Panc1 (cell line): ENCODE results near the gene FOXP4. TPM values are rescaled to one million over a fixed set of nuclear protein-coding genes. Genes with fewer than 3 reads are reported as not detected.

Source experiments
- ATAC-seq: fragments of 200-7000 bp; cut with Tn5 transposase; 2 replicates; pipeline ENCODE4 v1.9.1; 2020; ENCODE audit warnings: mild to moderate bottlenecking, moderate library complexity
- BruUV-seq: library from RNA; stranded (reverse); fragments of 400-500 nt; replicated peaks from 2 replicates; lab custom pipeline; 2021; lab: Mats Ljungman, UMichigan
- CTCF ChIA-PET: fragments of 300-600 bp; sonication (Branson Sonifier 250); formaldehyde crosslinking; loops from one replicate; lab custom pipeline; 2022; ENCODE audit warnings: antibody characterized with exemption; lab: Charles Lee
- POLR2A ChIA-PET: fragments of 300-600 bp; sonication (Branson Sonifier 250); formaldehyde crosslinking; loops from one replicate; lab custom pipeline; 2022; ENCODE audit warnings: antibody characterized with exemption; lab: Charles Lee
- DNase-seq: peaks from one replicate; pipeline ENCODE4 v3.0.0-alpha.2; 2010; ENCODE audit warnings: low read depth, low spot score
- H3K27ac ChIP-seq: 2 replicates; pipeline ENCODE4 v1.5.1; 2011; ENCODE audit warnings: mild to moderate bottlenecking, low read length, inconsistent platforms
- H3K27me3 ChIP-seq: fragments of 200-500 bp; sonication (Bioruptor generic); 2 replicates; pipeline ENCODE4 v1.6.0; 2014; ENCODE audit warnings: low read length, inconsistent platforms; ENCODE audit not compliant: control insufficient read depth, insufficient read depth
- H3K36me3 ChIP-seq: fragments of 200-500 bp; sonication (Bioruptor generic); 2 replicates; pipeline ENCODE4 v1.5.1; 2014; ENCODE audit warnings: inconsistent platforms, mild to moderate bottlenecking, low read length, moderate library complexity; ENCODE audit not compliant: control insufficient read depth, insufficient read depth
- H3K4me1 ChIP-seq: 2 replicates; pipeline ENCODE4 v1.5.1; 2011; ENCODE audit warnings: inconsistent platforms, mild to moderate bottlenecking, low read length, moderate library complexity; ENCODE audit not compliant: control insufficient read depth, insufficient read depth
- H3K4me3 ChIP-seq, 2 experiments: 2 replicates each; pipeline ENCODE4 v1.5.1; 2011 to 2012; ENCODE audit warnings: low read depth in 2 of 2, low read length in 2 of 2, mild to moderate bottlenecking in 2 of 2, inconsistent platforms in 1 of 2, moderate library complexity in 1 of 2
- H3K9me3 ChIP-seq: fragments of 200-500 bp; sonication (Bioruptor generic); 2 replicates; pipeline ENCODE4 v1.5.1; 2014; ENCODE audit warnings: low read depth, mild to moderate bottlenecking, inconsistent platforms, low read length, moderate library complexity; ENCODE audit not compliant: control insufficient read depth, insufficient read depth
- CTCF ChIP-seq: fragments of 450-650 bp; IDR thresholded peaks from 2 replicates; pipeline ENCODE4 v1.5.1; 2017; ENCODE audit warnings: mild to moderate bottlenecking
- POLR2AphosphoS5 ChIP-seq: IDR thresholded peaks from 2 replicates; pipeline ENCODE4 v1.6.1; 2012; ENCODE audit warnings: mild to moderate bottlenecking, low read depth, low read length, moderate library complexity
- REST ChIP-seq, 2 experiments: IDR thresholded peaks; 2 replicates each; pipeline ENCODE4 v1.6.1; 2011 to 2012; ENCODE audit warnings: low read depth in 2 of 2, control low read depth in 1 of 2, low read length in 1 of 2, mild to moderate bottlenecking in 1 of 2, moderate library complexity in 1 of 2; ENCODE audit not compliant: insufficient read depth in 1 of 2
- SIN3A ChIP-seq: IDR thresholded peaks from 2 replicates; pipeline ENCODE4 v1.6.1; 2012; ENCODE audit warnings: low read depth, mild to moderate bottlenecking, low read length, moderate library complexity, borderline replicate concordance; ENCODE audit not compliant: insufficient read depth
- TCF7L2 ChIP-seq: IDR thresholded peaks from 2 replicates; pipeline ENCODE4 v1.6.1; 2011; ENCODE audit warnings: mild to moderate bottlenecking, low read depth, low read length, inconsistent platforms
- in situ Hi-C: cut with HindIII; loops from 2 replicates; pipeline ENCODE4 v1.10.0; 2016; ENCODE audit warnings: low sequenced_read_pairs, low pct_unique_long_range_greater_than_20kb
- intact Hi-C: fragments of 100-400 bp; cut with micrococcal nuclease; formaldehyde crosslinking; loops from one replicate; pipeline ENCODE4 v1.10.0; 2022; ENCODE audit not compliant: unreplicated experiment
- total RNA-seq: library from RNA; stranded (reverse); gene quantifications from one replicate; pipeline ENCODE4 v1.2.1, GENCODE V29; 2021; ENCODE audit not compliant: unreplicated experiment

FOXP4 gene
- total RNA-seq, 1 experiment from 2014 or later: 30.4 TPM

- no peaks in the 10 kb centered on the region for H3K36me3 ChIP-seq
- DNase-seq (no peak), ATAC-seq (no peak)
- CTCF ChIA-PET: interaction anchor here (0.6 kb wide), 1 partner anchor 136 kb away, joined by 3 read pairs; the partner anchor contains the start of gene FRS3
- H3K4me1 ChIP-seq: peaks cover 3% of the 10 kb centered on the region; the same call in 1 of the 2 replicates
- no TSS peak for BruUV-seq
- H3K4me3 ChIP-seq: no peak overlapping the region
- no peaks in the 10 kb centered on the region for H3K9me3 ChIP-seq
- H3K27ac ChIP-seq: no peak overlapping the region
- H3K27me3 ChIP-seq: no peaks in the 10 kb centered on the region
- POLR2A ChIA-PET: no interaction called here
- in situ Hi-C loops: no loop called here
- no peak for TF ChIP-seq REST (IDR thresholded peaks at IDR 0.05; ENCODE audit: insufficient read depth in 1 of 2, low read depth in 2 of 2, low read length in 1 of 2)
- TF ChIP-seq TCF7L2: no peak
- TF ChIP-seq CTCF: no peak
- no peak for TF ChIP-seq SIN3A
- intact Hi-C loops: no loop called here
Measured at GRCh38 chr6:41642960-41643898, 97.0 kb downstream of the FOXP4 start.

- no peak overlapping the region for H3K4me3 ChIP-seq
- intact Hi-C loops (no loop called here), in situ Hi-C loops (no loop called here)
- no peaks in the 10 kb centered on the region for H3K9me3 ChIP-seq
- DNase-seq (no peak), ATAC-seq (no peak)
- ChIA-PET POLR2A (no interaction called here), CTCF (interaction anchor here (0.6 to 0.8 kb wide), 2 partner anchors 62 to 136 kb away, joined by 3 read pairs; partner anchors contain the start of gene FRS3)
- peaks cover 3% of the 10 kb centered on the region; the same call in 1 of the 2 replicates for H3K4me1 ChIP-seq
- H3K36me3 ChIP-seq: no peaks in the 10 kb centered on the region
- TF ChIP-seq CTCF (no peak), POLR2AphosphoS5 (no peak), REST (IDR thresholded peaks at IDR 0.05; ENCODE audit: insufficient read depth in 1 of 2, low read depth in 2 of 2, low read length in 1 of 2) (no peak), TCF7L2 (no peak), SIN3A (no peak)
- H3K27me3 ChIP-seq: no peaks in the 10 kb centered on the region
- BruUV-seq: no TSS peak
- H3K27ac ChIP-seq: no peak overlapping the region
Measured at GRCh38 chr6:41643899-41644269, 97.7 kb downstream of the FOXP4 start.
